ENCODE results near the gene PRSS57. TPM values are rescaled to one million over a fixed set of nuclear protein-coding genes. Genes with fewer than 3 reads are reported as not detected.

Gene PRSS57
- total RNA-seq, 1 donor from 2014 or later: not detected

DNA sequence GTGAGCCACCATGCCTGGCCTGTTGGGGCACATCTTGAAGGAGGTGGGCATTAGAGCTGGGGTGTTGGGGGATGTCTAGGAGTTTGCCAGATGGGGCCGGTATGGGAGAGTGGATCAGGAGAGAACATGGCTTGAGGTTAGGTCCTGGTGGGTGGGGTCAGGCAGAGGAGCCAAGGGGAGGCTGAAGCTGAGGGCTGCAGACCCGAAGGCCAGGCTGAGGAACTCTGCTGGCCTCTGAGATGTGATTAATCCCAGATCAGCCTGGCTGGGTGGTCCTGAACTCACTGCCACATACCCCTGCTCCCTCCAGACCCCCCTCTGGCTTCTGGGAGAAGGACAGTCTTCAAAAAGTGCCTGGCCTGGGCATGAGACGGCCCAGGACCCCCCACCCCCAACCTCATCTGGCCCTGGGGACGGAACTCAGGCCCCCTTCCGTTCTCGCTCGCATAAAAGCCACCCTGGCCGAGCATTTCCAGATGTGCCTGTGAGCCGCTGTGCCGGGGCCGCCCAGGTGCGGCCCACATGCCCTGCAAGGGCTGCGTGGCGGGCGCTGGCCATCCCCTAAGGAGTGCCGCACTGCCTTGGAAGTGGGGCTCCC is 16.4 kb downstream of the PRSS57 start:
- H3K27me3 ChIP-seq (ENCODE audit: control insufficient read depth, insufficient read depth, low read length): no peaks in the 10 kb centered on the region
- peak overlapping the region; percentile 45 for H3K4me3 ChIP-seq (ENCODE audit: low read depth, low read length)
- peaks cover 4% of the 10 kb centered on the region for H3K36me3 ChIP-seq (ENCODE audit: control insufficient read depth, insufficient read depth, low read length)
- TF ChIP-seq, protein P1, sequence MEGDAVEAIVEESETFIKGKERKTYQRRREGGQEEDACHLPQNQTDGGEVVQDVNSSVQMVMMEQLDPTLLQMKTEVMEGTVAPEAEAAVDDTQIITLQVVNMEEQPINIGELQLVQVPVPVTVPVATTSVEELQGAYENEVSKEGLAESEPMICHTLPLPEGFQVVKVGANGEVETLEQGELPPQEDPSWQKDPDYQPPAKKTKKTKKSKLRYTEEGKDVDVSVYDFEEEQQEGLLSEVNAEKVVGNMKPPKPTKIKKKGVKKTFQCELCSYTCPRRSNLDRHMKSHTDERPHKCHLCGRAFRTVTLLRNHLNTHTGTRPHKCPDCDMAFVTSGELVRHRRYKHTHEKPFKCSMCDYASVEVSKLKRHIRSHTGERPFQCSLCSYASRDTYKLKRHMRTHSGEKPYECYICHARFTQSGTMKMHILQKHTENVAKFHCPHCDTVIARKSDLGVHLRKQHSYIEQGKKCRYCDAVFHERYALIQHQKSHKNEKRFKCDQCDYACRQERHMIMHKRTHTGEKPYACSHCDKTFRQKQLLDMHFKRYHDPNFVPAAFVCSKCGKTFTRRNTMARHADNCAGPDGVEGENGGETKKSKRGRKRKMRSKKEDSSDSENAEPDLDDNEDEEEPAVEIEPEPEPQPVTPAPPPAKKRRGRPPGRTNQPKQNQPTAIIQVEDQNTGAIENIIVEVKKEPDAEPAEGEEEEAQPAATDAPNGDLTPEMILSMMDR (IDR thresholded peaks at IDR 0.05; ENCODE audit: insufficient read depth, low read length, poor library complexity, severe bottlenecking): no peak
- DNase-seq (ENCODE audit: low read depth): no peak

DNA sequence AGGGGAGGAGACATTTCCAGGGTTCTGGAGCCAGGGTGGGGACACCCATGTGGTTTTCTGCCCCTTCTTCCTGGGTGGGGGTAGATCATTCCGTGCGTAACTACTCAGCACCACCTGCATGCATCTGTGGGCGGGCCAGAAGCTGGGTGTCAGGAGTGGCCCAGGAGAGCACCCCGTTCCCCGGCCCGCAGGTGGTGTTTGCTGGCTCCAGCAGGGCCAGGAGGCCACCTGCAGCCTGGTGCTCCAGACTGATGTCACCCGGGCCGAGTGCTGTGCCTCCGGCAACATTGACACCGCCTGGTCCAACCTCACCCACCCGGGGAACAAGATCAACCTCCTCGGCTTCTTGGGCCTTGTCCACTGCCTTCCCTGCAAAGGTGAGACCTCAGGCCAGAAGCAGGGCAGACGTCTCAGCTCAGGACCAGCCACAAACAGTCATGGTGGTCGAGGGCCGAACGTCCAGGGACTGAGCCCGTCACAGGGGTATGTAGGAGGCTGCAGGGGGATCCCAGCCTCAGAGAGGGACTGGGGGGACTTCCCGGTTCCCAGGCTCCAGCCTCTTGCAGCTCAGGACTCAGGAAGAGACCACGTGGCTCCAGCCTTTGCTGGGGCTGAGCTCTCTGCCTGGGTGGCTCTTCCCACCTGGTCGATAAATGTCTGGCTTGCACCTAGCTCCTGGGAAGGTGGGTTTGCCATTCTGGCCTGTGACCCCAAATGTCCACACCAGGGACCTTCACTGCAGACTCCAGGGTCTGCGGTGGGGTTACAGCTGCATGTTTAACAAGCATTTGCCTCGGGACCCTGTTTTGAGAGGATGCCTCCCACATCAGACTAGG is 17.4 kb downstream of the PRSS57 start:
- Histone ChIP-seq H3K36me3 (ENCODE audit: control insufficient read depth, insufficient read depth, low read length) (peaks cover 2% of the 10 kb centered on the region), H3K4me3 (ENCODE audit: low read depth, low read length) (peak overlapping the region; percentile 60), H3K27me3 (ENCODE audit: control insufficient read depth, insufficient read depth, low read length) (no peaks in the 10 kb centered on the region)
- TF ChIP-seq, protein P1 (IDR thresholded peaks at IDR 0.05; ENCODE audit: insufficient read depth, low read length, poor library complexity, severe bottlenecking): no peak
- DNase-seq (ENCODE audit: low read depth): no peak

DNA sequence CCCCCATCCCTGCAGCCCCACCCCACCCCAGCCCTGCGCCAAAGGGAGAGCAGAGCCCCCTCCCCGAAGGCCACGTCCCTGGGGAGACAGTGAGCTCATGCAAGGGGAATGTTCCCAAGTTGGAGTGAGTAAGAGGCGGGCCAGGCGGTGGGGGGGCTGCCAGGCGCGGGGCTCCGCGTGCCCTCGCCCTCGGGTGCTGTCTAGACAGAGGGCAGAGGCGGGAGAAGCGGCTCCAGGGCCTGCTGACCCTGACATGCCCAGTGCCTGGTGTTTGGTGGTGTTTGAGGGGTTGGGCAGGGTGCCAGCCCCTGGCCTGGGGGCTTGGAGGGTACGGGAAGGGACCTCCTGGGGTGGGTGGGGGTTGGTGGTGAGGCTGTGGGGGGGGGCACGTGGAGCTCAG is 18.1 kb downstream of the PRSS57 start:
- peaks cover 2% of the 10 kb centered on the region for H3K36me3 ChIP-seq (ENCODE audit: control insufficient read depth, insufficient read depth, low read length)
- TF ChIP-seq, protein P1 (IDR thresholded peaks at IDR 0.05; ENCODE audit: insufficient read depth, low read length, poor library complexity, severe bottlenecking): no peak
- peak; percentile 64 for DNase-seq (ENCODE audit: low read depth)
- H3K4me3 ChIP-seq (ENCODE audit: low read depth, low read length): peak overlapping the region; percentile 60
- H3K27me3 ChIP-seq (ENCODE audit: control insufficient read depth, insufficient read depth, low read length): no peaks in the 10 kb centered on the region

DNA sequence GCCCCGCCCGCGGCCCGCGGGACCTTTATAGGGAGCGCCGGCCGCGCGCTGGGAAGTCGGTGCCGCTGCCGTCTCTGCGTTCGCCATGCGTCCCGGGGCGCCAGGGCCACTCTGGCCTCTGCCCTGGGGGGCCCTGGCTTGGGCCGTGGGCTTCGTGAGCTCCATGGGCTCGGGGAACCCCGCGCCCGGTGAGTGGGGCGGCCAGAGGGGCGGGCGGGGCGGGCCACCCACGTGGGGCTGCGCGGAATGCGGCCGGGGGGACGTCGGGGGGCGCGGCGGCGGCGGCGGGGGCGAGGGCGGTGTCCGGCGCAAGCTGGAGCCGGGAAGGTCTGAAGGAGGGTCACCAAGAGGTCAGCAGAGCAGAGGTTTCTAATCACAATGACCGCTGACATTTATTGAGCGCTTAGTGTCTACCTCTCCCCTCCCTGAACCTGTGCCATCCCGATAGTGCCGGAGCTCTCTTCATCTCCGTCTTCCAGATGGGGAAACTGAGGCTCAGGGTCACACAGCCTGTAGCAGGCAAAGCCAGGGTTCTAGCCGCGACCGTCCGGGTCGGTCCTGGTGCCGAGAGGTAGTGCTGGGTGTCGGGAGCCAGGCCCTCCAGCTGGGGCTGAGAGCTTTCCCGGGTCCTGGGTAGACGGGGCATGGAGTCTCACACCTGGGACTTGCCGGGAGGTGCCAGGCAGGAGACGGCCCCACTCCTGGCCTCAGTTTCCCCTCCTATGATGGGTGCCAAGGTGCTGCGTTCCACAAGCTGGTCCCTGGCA is 18.7 kb downstream of the PRSS57 start, which contains the start of gene FSTL3:
Gene FSTL3, plus strand, starts transcription at position 54 of the 767 bp plus-strand sequence. Its CDS starts 32 bp downstream, at position 86.
- peaks cover 2% of the 10 kb centered on the region for H3K36me3 ChIP-seq (ENCODE audit: control insufficient read depth, insufficient read depth, low read length)
- no peak for DNase-seq (ENCODE audit: low read depth)
- peak within 1 kb of the TSS; percentile 60 for H3K4me3 ChIP-seq (ENCODE audit: low read depth, low read length)
- no peaks in the 10 kb centered on the region for H3K27me3 ChIP-seq (ENCODE audit: control insufficient read depth, insufficient read depth, low read length)
- TF ChIP-seq, protein P1 (IDR thresholded peaks at IDR 0.05; ENCODE audit: insufficient read depth, low read length, poor library complexity, severe bottlenecking): no peak

DNA sequence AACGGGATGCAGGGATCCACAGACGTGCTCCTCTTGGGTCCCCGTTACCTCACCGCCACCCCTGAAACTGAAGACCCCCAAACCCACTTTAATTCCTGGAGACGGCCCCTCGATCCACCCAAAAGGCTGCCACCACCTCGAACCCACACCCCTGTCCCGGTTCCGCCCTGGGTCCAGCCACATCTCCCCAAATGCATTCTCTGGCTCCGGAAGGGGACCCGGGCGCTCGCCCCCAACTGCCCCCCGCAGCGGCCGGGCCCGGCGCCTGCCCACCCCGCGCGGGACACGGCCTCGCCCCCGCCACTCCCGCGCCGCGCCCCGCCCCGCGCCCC is 19.3 kb downstream of the PRSS57 start:
- no peak for DNase-seq (ENCODE audit: low read depth)
- H3K36me3 ChIP-seq (ENCODE audit: control insufficient read depth, insufficient read depth, low read length): peaks cover 2% of the 10 kb centered on the region
- peak overlapping the region; percentile 60 for H3K4me3 ChIP-seq (ENCODE audit: low read depth, low read length)
- TF ChIP-seq, protein P1 (IDR thresholded peaks at IDR 0.05; ENCODE audit: insufficient read depth, low read length, poor library complexity, severe bottlenecking): no peak
- H3K27me3 ChIP-seq (ENCODE audit: control insufficient read depth, insufficient read depth, low read length): no peaks in the 10 kb centered on the region

All from kidney epithelial cell (primary cell).